Cardiac muscle cell (in vitro differentiated cells and primary cell): ENCODE data around the gene ZC3H15. TPM values are rescaled to one million over a fixed set of nuclear protein-coding genes. Genes with fewer than 3 reads are reported as not detected.
"Not testable (repeated sequence)": the region's sequence is repeated elsewhere in the genome, so short reads cannot be mapped to it uniquely, and the experiment has no call there.

Source experiments
- DNase-seq, 2 donors: peaks; one replicate each; pipeline versions ENCODE4 v3.0.0 to v3.0.0-alpha.2; 2010 to 2017; ENCODE audit warnings: low read depth in 1 of 2, low spot score in 1 of 2
- H3K27ac ChIP-seq: fragments of 200-600 bp; sonication (generic); 2 replicates; pipeline ENCODE4 v1.5.1; 2016
- H3K27me3 ChIP-seq: fragments of 200-600 bp; sonication (generic); 2 replicates; pipeline ENCODE4 v1.6.0; 2016; ENCODE audit warnings: control low read depth
- H3K36me3 ChIP-seq: fragments of 200-600 bp; sonication (generic); 2 replicates; pipeline ENCODE4 v1.5.1; 2016; ENCODE audit warnings: control low read depth
- H3K4me1 ChIP-seq: fragments of 200-600 bp; sonication (generic); 2 replicates; pipeline ENCODE4 v1.8.1; 2017; ENCODE audit warnings: low read depth, mild to moderate bottlenecking, mixed run types
- H3K4me3 ChIP-seq: fragments of 200-600 bp; sonication (generic); 2 replicates; pipeline ENCODE4 v1.5.1; 2016; ENCODE audit warnings: mild to moderate bottlenecking
- H3K9me3 ChIP-seq: fragments of 200-600 bp; sonication (generic); 2 replicates; pipeline ENCODE4 v1.5.1; 2017; ENCODE audit warnings: low read depth, mild to moderate bottlenecking, control low read depth
- polyA plus RNA-seq: library from polyadenylated mRNA; unstranded; fragments of >200 nt; fragmentation: Nextera tagmentation; extraction: Ambion mirVana; gene quantifications from 2 replicates; pipeline ENCODE4 v1.2.1, GENCODE V29; 2016
- total RNA-seq: library from RNA; depleted of rRNA; stranded (reverse); fragments of >200 nt; gene quantifications from 2 replicates; pipeline ENCODE4 v1.2.3, GENCODE V29; 2016
- TF ChIP-seq, protein P1 (sequence below): IDR thresholded peaks from 2 replicates; pipeline ENCODE4 v1.5.1; 2012; ENCODE audit warnings: low read depth, mild to moderate bottlenecking, low read length

Gene ZC3H15
- total RNA-seq (30.2 and 50.8 TPM in 2 replicates), polyA plus RNA-seq (72.4 and 92.2 TPM in 2 replicates)

DNA sequence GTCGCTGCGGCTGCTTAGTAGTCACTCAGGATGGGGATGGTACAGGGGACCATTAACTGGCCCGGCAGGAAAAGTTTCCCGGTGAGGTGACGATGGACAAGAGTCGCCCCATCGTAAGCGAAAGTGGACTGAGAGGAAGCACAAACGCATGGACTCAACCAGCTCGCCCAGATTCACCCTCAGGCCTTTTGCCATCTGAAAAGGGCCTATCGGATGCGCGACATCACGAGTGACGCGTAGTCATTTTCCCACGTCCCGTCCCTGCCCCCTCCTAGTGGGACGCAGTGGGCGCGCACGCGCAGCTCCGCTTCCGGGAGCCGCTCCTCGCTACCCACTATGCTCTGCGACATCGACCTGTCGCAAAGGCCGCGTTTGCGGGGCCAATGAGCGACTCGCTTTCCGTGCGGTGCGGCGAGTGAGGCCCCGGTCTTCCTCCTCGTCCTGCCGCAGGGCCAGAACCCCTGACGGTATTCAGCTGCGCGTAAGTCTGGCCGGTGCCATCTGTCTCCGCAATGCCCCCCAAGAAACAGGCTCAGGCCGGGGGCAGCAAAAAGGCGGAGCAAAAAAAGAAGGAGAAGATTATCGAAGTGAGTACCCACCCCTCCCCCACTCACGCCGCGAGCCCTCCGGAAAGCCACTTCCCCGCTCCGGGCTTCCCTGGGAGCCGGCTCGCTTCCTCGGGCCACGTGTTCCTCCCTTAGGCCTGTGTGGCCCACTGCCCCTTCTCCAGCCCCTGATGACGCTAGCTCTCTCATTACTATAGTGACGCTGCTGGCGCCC, at the start of gene ZC3H15:
TSS of gene ZC3H15 (plus strand) at position 390 of the 780 bp plus-strand sequence. CDS start at position 513, 123 bp downstream.
- Histone ChIP-seq H3K4me3 (peak within 1 kb of the TSS; percentile 46), H3K9me3 (no peaks in the 10 kb centered on the region), H3K27ac (peak within 1 kb of the TSS; percentile 94), H3K27me3 (no peaks in the 10 kb centered on the region), H3K4me1 (peaks cover 23% of the 10 kb centered on the region), H3K36me3 (no peaks in the 10 kb centered on the region)
- peak; percentile 98 for DNase-seq
- TF ChIP-seq, protein P1, sequence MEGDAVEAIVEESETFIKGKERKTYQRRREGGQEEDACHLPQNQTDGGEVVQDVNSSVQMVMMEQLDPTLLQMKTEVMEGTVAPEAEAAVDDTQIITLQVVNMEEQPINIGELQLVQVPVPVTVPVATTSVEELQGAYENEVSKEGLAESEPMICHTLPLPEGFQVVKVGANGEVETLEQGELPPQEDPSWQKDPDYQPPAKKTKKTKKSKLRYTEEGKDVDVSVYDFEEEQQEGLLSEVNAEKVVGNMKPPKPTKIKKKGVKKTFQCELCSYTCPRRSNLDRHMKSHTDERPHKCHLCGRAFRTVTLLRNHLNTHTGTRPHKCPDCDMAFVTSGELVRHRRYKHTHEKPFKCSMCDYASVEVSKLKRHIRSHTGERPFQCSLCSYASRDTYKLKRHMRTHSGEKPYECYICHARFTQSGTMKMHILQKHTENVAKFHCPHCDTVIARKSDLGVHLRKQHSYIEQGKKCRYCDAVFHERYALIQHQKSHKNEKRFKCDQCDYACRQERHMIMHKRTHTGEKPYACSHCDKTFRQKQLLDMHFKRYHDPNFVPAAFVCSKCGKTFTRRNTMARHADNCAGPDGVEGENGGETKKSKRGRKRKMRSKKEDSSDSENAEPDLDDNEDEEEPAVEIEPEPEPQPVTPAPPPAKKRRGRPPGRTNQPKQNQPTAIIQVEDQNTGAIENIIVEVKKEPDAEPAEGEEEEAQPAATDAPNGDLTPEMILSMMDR = no peak

GRCh38 chr2:186437719-186438118, 48.3 kb upstream of the ZC3H15 start:
- Histone ChIP-seq H3K4me3 (no peak overlapping the region), H3K27ac (no peak overlapping the region), H3K27me3 (no peaks in the 10 kb centered on the region), H3K4me1 (no peaks in the 10 kb centered on the region), H3K36me3 (no peaks in the 10 kb centered on the region), H3K9me3 (no peaks in the 10 kb centered on the region)
- no peak for DNase-seq
- TF ChIP-seq, protein P1 = no peak

- H3K9me3 ChIP-seq, DNase-seq, H3K27ac ChIP-seq, H3K4me3 ChIP-seq, H3K27me3 ChIP-seq, H3K36me3 ChIP-seq, H3K4me1 ChIP-seq: not testable (repeated sequence)
These were observed 46.4 kb upstream of the ZC3H15 start for GRCh38 chr2:186439673-186440095.

GRCh38 chr2:186440506-186440905, 45.6 kb upstream of the ZC3H15 start:
- Histone ChIP-seq H3K4me3 (no peak overlapping the region), H3K9me3 (no peaks in the 10 kb centered on the region), H3K27ac (no peak overlapping the region), H3K36me3 (no peaks in the 10 kb centered on the region), H3K4me1 (no peaks in the 10 kb centered on the region), H3K27me3 (no peaks in the 10 kb centered on the region)
- TF ChIP-seq, protein P1 = no peak
- peak in 1 of 2 donors; percentile 3 for DNase-seq

DNA sequence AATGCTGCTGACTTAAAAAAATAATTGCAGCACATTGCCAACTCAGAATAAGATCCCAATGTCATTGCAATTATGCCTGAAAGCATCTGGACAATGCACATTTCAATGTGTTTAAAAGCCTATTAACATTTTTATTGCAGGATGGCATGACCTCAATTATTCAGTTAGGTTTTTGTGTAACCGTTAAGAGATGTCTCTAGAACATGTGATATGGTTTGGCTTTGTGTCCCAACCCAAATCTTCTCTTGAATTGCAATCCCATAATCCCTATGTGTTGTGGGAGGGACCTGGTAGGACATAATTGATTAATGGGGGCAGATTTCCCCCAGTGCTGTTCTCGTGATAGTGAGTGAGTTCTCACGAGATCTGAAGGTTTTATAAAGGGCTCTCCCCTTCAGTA, 43.2 kb upstream of the ZC3H15 start:
- TF ChIP-seq, protein P1 = no peak
- H3K4me1 ChIP-seq = no peaks in the 10 kb centered on the region
- no peak overlapping the region for H3K27ac ChIP-seq
- H3K4me3 ChIP-seq = no peak overlapping the region
- no peaks in the 10 kb centered on the region for H3K36me3 ChIP-seq
- DNase-seq = no peak
- H3K9me3 ChIP-seq = no peaks in the 10 kb centered on the region
- H3K27me3 ChIP-seq = no peaks in the 10 kb centered on the region

DNA sequence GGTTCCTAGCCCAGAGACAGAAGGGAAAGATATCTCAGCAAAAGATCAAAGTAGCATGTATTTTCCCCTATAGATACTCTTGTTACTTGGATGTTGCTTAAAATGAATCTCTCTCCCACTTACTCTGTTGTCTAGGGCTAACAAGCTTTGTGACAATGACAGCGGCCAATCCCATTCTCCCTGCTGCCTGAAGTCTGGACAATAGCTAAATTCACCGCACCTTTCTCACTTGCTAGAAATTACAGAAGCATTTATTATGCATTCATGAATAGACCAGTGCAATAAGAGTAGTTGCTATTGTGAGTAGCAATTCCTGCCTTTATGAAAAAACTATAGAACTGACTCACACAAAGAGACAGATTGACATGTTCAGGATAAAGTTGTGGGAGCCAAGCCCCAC, 42.2 kb upstream of the ZC3H15 start:
- no peaks in the 10 kb centered on the region for H3K9me3 ChIP-seq
- no peaks in the 10 kb centered on the region for H3K4me1 ChIP-seq
- H3K27ac ChIP-seq = no peak overlapping the region
- no peak overlapping the region for H3K4me3 ChIP-seq
- no peak for DNase-seq
- H3K36me3 ChIP-seq = no peaks in the 10 kb centered on the region
- H3K27me3 ChIP-seq = no peaks in the 10 kb centered on the region
- TF ChIP-seq, protein P1 = no peak
